Stomach (tissue), 9 donors: ENCODE results near the gene BIRC6. TPM values are rescaled to one million over a fixed set of nuclear protein-coding genes. Genes with fewer than 3 reads are reported as not detected.

Experiments
- DNase-seq, 2 donors: peaks; one replicate each; pipeline versions ENCODE4 v3.0.0 to v3.0.0-alpha.2; 2013 to 2019
- H3K27ac ChIP-seq, 5 donors: fragments of 200-600 bp in 4 of 5; sonication (generic) in 4 of 5; one replicate each; pipeline ENCODE4 v1.5.1; 2013 to 2019; ENCODE audit warnings: mild to moderate bottlenecking in 1 of 5, moderate library complexity in 1 of 5
- H3K27me3 ChIP-seq, 3 donors: fragments of 200-600 bp; sonication (generic); one replicate each; pipeline ENCODE4 v1.5.1; 2017 to 2019; ENCODE audit warnings: mixed run types in 1 of 3
- H3K36me3 ChIP-seq, 4 donors: fragments of 200-600 bp; sonication (generic); 1 replicate in 3 of 4; 2 replicates in 1 of 4; pipeline ENCODE4 v1.5.1; 2016 to 2019
- H3K4me1 ChIP-seq, 4 donors: fragments of 200-600 bp; sonication (generic); one replicate each; pipeline ENCODE4 v1.5.1; 2016 to 2019
- H3K4me3 ChIP-seq, 4 donors: fragments of 200-600 bp; sonication (generic) in 3 of 4; one replicate each; pipeline ENCODE4 v1.5.1; 2016 to 2019; ENCODE audit warnings: mild to moderate bottlenecking in 1 of 4
- H3K9me3 ChIP-seq, 4 donors: fragments of 200-600 bp; sonication (generic); one replicate each; pipeline ENCODE4 v1.5.1; 2016 to 2019
- EP300 ChIP-seq: sonication (generic); formaldehyde crosslinking; IDR thresholded peaks from one replicate; pipeline ENCODE4 v1.6.1; 2017; ENCODE audit warnings: antibody characterized with exemption
- POLR2A ChIP-seq, 4 donors: fragments of 450-650 bp; IDR thresholded peaks; one replicate each; pipeline ENCODE4 v1.6.1; 2016; ENCODE audit warnings: antibody characterized with exemption in 4 of 4, control low read depth in 2 of 4, mild to moderate bottlenecking in 1 of 4, moderate library complexity in 1 of 4
- POLR2AphosphoS5 ChIP-seq, 3 donors: sonication (generic); formaldehyde crosslinking; IDR thresholded peaks; one replicate each; pipeline ENCODE4 v1.6.1; 2016; ENCODE audit warnings: antibody characterized with exemption in 3 of 3
- WGBS, 5 donors: extraction: QIAGEN DNeasy Blood & Tissue Kit in 3 of 5; methylation state at CpG; one replicate each; pipeline versions ENCODE4 v1.1.5 to v1.1.7; 2013 to 2018; 5-methylcytosine and 5-hydroxymethylcytosine counted together
- intact Hi-C: fragments of 100-400 bp; cut with DNase I; formaldehyde crosslinking; loops from one replicate; pipeline ENCODE4 v1.15.1; 2023; ENCODE audit warnings: low total_unique reads
- polyA plus RNA-seq, 3 donors: library from polyadenylated mRNA; stranded (reverse); fragments of 200-250 nt; gene quantifications; one replicate each; pipeline ENCODE4 v1.2.3, GENCODE V29; 2013
- small RNA-seq, 4 donors: library from RNA; depleted of rRNA; stranded (forward); fragments of <200 nt; gene quantifications; one replicate each; pipeline ENCODE3, GENCODE V24; 2016
- total RNA-seq, 5 donors: library from RNA; depleted of rRNA; stranded (reverse); fragments of >200 nt; gene quantifications; one replicate each; pipeline versions ENCODE4 v1.1.0 to v1.2.3, GENCODE V29; 2014 to 2016
- TF ChIP-seq, protein P1 (sequence below), 7 experiments: fragments of 450-650 bp in 4 of 7; fragments of 200-600 bp in 3 of 7; sonication (generic) in 3 of 7; IDR thresholded peaks; one replicate each; pipeline ENCODE4 v1.5.1; 2016 to 2019; ENCODE audit warnings: antibody characterized with exemption in 7 of 7, control low read depth in 2 of 7, mild to moderate bottlenecking in 1 of 7
- donor health status: healthy with polysubstance abuse.
- donor health status: Bipolar disorder and iron deficiency.
- donor health status: healthy.

Gene BIRC6
- total and polyA plus RNA-seq, 8 donors, result 7.7 to 361 (median 68.2) TPM

DNA sequence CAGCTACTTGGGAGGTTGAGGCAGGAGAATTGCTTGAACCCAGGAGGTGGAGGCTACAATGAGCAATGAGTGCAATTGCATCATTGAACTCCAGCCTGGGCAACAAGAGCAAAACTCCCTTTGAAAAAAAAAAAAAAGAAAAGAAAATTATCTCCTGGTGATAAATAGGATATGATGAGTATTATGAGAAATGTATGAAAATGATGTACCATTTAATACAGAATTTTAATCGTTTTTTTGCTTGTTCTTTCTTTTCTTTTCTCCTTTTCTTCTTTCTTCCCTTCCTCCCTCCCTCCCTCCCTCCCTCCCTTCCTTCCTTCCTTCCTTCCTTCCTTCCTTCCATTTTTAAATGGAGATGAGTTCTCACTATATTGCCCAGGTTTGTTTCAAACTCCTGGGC, 311.4 kb downstream of the BIRC6 start:
- H3K27me3 ChIP-seq, result no peaks in the 10 kb centered on the region
- no peaks in the 10 kb centered on the region for H3K4me1 ChIP-seq
- TF ChIP-seq EP300 (no peak), POLR2AphosphoS5 (IDR thresholded peaks at IDR 0.05) (no peak), POLR2A (IDR thresholded peaks at IDR 0.05) (no peak)
- TF ChIP-seq, protein P1, sequence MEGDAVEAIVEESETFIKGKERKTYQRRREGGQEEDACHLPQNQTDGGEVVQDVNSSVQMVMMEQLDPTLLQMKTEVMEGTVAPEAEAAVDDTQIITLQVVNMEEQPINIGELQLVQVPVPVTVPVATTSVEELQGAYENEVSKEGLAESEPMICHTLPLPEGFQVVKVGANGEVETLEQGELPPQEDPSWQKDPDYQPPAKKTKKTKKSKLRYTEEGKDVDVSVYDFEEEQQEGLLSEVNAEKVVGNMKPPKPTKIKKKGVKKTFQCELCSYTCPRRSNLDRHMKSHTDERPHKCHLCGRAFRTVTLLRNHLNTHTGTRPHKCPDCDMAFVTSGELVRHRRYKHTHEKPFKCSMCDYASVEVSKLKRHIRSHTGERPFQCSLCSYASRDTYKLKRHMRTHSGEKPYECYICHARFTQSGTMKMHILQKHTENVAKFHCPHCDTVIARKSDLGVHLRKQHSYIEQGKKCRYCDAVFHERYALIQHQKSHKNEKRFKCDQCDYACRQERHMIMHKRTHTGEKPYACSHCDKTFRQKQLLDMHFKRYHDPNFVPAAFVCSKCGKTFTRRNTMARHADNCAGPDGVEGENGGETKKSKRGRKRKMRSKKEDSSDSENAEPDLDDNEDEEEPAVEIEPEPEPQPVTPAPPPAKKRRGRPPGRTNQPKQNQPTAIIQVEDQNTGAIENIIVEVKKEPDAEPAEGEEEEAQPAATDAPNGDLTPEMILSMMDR (IDR thresholded peaks at IDR 0.05), result no peak
- peaks cover 0 to 60% (median 45%) of the 10 kb centered on the region in 4 donors for H3K36me3 ChIP-seq
- no peak overlapping the region for H3K4me3 ChIP-seq
- DNase-seq, result no peak
- intact Hi-C loops, result no loop called here
- no peak overlapping the region for H3K27ac ChIP-seq
- H3K9me3 ChIP-seq, result no peaks in the 10 kb centered on the region
- 75 to 96% (median 91%) methylated on average over 1 of the region's 1 CpG for WGBS, 5 donors

Small RNAs within 50 kb of the gene (small RNA-seq; reads per million reads assigned to genes)
- gene MIR4765, result 0 reads per million in 4 donors
- gene MIR558, result 0 reads per million in 4 donors

Other genes with a start within 250 kb of the BIRC6 start
- gene SLC30A6, start 191.2 kb upstream of the BIRC6 start, total RNA-seq, result 10 to 100 TPM in 3 of 5 donors, 1 to 10 TPM in 2; 7.5 to 64.8 (median 18.3) TPM
- gene SLC30A6, start 191.2 kb upstream of the BIRC6 start, polyA plus RNA-seq, result 1 to 10 TPM; 3.1 to 4.4 (median 3.5) TPM
- gene NLRC4, start 92.1 kb upstream of the BIRC6 start, total RNA-seq, result 1 to 10 TPM in 1 of 5 donors, under 1 TPM in 2, not detected in 2; 0.45 to 1.3 (median 0.92) TPM
- gene NLRC4, start 92.1 kb upstream of the BIRC6 start, polyA plus RNA-seq, result 1 to 10 TPM in 1 of 3 donors, under 1 TPM in 2; 0.30 to 1.1 (median 0.75) TPM
- gene YIPF4, start 79.1 kb upstream of the BIRC6 start, total RNA-seq, result 10 to 100 TPM in 3 of 5 donors, 1 to 10 TPM in 2; 5.3 to 68.3 (median 13.3) TPM
- 10 to 100 TPM in 1 of 3 donors, 1 to 10 TPM in 2; 6.0 to 14.3 (median 7.0) TPM for gene YIPF4, start 79.1 kb upstream of the BIRC6 start, polyA plus RNA-seq